ENCODE measurements around the gene HTT. TPM values are rescaled to one million over a fixed set of nuclear protein-coding genes. Genes with fewer than 3 reads are reported as not detected.

The HTT gene
- total and polyA plus RNA-seq, 2 of the 13 experiments (the other 11 are each of a cell fraction or from before 2014, with no cell fraction given) = 17.5 to 19.5 TPM

DNA sequence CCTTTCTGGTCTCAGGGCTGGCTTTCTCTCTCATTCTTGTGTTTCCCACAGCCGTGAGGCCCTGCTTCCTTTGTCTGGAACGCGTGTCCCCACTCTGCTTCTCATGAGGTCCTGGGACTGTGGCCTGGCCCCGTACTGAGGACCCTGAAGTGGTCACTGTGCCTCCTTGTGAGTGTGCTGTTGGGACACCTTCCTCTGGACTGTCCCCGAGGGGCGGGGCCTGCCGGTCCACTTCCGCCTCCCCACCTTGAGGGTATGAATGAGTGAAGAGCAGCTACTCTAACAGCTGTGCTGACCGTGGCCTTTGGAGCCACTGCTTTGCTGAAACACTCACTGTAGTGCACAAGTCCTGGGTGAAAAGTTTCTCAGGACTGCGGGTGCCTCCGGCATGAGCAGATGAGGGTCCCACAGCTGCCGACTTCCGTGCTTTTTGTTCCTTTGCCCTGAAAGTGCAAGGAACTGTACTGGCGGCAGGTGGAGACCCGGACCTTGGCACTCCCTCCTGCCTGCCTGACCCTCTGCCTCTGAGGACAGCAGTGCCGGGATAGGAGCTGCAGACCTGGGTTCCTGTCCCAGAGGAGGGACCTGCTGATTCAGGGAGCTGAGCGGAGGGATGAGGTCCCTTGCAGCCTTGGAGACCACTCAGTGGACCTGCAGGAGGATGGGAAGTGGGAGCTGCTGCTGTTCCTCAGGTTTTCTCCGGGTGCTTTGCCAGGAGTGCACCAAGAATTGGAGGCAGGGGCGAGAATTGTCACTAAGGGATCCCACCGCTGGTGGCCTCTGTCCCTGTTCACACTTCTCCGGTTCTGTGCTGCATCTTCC, 38.1 kb upstream of the HTT start (continued):
- TF ChIP-seq, protein P1, sequence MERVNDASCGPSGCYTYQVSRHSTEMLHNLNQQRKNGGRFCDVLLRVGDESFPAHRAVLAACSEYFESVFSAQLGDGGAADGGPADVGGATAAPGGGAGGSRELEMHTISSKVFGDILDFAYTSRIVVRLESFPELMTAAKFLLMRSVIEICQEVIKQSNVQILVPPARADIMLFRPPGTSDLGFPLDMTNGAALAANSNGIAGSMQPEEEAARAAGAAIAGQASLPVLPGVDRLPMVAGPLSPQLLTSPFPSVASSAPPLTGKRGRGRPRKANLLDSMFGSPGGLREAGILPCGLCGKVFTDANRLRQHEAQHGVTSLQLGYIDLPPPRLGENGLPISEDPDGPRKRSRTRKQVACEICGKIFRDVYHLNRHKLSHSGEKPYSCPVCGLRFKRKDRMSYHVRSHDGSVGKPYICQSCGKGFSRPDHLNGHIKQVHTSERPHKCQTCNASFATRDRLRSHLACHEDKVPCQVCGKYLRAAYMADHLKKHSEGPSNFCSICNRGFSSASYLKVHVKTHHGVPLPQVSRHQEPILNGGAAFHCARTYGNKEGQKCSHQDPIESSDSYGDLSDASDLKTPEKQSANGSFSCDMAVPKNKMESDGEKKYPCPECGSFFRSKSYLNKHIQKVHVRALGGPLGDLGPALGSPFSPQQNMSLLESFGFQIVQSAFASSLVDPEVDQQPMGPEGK (CRISPR knock-in tag; IDR thresholded peaks at IDR 0.05) = peak; percentile 44; the same call in 1 of the 2 replicates
- TF ChIP-seq POLR2AphosphoS5 (IDR thresholded peaks at IDR 0.05; ENCODE audit: low read depth, low read length) (peak; percentile 48; the same call in 1 of the 2 replicates), CAMTA2 (CRISPR knock-in tag; IDR thresholded peaks at IDR 0.05; ENCODE audit: borderline replicate concordance) (no peak), ZNF10 (CRISPR knock-in tag; IDR thresholded peaks at IDR 0.05; ENCODE audit: borderline replicate concordance, low read depth) (no peak), ZNF660 (CRISPR knock-in tag; IDR thresholded peaks at IDR 0.05; ENCODE audit: borderline replicate concordance, low read depth) (no peak), RNF219 (CRISPR knock-in tag; IDR thresholded peaks at IDR 0.05) (no peak), ZNF468 (CRISPR knock-in tag; IDR thresholded peaks at IDR 0.05) (no peak), POLR2A (IDR thresholded peaks at IDR 0.05; ENCODE audit: insufficient read depth in 1 of 2, low read depth in 2 of 2, low read length in 2 of 2) (peak in 1 of 2 experiments; percentile 52; a peak in 2 of 4 replicates), YEATS4 (CRISPR knock-in tag; IDR thresholded peaks at IDR 0.05; ENCODE audit: borderline replicate concordance) (no peak), ZNF564 (CRISPR knock-in tag; IDR thresholded peaks at IDR 0.05) (no peak), TAF1 (CRISPR knock-in tag; IDR thresholded peaks at IDR 0.05) (peak; percentile 58; the same call in 1 of the 2 replicates), ZBTB1 (CRISPR knock-in tag; IDR thresholded peaks at IDR 0.05; ENCODE audit: borderline replicate concordance) (no peak), SRSF4 (IDR thresholded peaks at IDR 0.05; ENCODE audit: low read depth, low read length, poor library complexity, severe bottlenecking) (no peak), NR2F6 (IDR thresholded peaks at IDR 0.05) (no peak), NR2F6 (CRISPR knock-in tag; IDR thresholded peaks at IDR 0.05) (no peak), ISX (CRISPR knock-in tag; conservative IDR thresholded peaks at IDR 0.05) (no peak), ZBTB42 (CRISPR knock-in tag; IDR thresholded peaks at IDR 0.05) (0 out of 2 replicates have a peak, but pooled peaks have one; percentile 20), PHB2 (IDR thresholded peaks at IDR 0.05; ENCODE audit: partially characterized antibody) (no peak), ZXDC (CRISPR knock-in tag; IDR thresholded peaks at IDR 0.05) (no peak)
- TF ChIP-seq, protein P2, sequence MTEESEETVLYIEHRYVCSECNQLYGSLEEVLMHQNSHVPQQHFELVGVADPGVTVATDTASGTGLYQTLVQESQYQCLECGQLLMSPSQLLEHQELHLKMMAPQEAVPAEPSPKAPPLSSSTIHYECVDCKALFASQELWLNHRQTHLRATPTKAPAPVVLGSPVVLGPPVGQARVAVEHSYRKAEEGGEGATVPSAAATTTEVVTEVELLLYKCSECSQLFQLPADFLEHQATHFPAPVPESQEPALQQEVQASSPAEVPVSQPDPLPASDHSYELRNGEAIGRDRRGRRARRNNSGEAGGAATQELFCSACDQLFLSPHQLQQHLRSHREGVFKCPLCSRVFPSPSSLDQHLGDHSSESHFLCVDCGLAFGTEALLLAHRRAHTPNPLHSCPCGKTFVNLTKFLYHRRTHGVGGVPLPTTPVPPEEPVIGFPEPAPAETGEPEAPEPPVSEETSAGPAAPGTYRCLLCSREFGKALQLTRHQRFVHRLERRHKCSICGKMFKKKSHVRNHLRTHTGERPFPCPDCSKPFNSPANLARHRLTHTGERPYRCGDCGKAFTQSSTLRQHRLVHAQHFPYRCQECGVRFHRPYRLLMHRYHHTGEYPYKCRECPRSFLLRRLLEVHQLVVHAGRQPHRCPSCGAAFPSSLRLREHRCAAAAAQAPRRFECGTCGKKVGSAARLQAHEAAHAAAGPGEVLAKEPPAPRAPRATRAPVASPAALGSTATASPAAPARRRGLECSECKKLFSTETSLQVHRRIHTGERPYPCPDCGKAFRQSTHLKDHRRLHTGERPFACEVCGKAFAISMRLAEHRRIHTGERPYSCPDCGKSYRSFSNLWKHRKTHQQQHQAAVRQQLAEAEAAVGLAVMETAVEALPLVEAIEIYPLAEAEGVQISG (CRISPR knock-in tag; IDR thresholded peaks at IDR 0.05) = peak; percentile 49; the same call in 1 of the 2 replicates

Measured in HepG2 (cell line).